ENCODE results near the gene ZNF141.
A peak's percentile ranks its signal among the peaks of the same experiment; 100 is the strongest.
"Not testable (repeated sequence)": the region's sequence is repeated elsewhere in the genome, so short reads cannot be mapped to it uniquely, and the experiment has no call there.

ZNF141 gene

GRCh38 chr4:337143-337931, at the start of gene ZNF141:
TSS of gene ZNF141 (plus strand) at chr4:337814. CDS start at chr4:337984, 170 bp downstream.
- DNase-seq, result peak; percentile 99

- DNase-seq, result no peak
Measured at GRCh38 chr4:288891-289290, 48.7 kb upstream of the ZNF141 start.

DNA sequence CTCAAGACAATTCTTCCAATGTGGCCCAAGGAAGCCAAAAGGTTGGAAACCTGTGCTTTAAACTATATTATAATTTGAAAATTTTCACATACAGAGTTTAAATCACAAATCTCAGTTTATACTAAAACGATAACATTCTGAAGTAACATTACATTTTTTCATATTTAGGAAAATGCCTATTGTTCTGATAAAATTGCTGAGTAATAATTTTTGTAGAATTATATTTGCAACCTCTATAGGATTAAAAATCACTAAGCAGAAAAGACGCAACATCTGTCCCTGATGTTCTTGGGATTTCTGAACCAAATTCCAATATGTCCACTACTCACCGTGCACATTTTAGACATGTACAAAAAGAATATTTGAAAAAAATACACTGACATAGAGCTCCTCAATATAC, 42.9 kb upstream of the ZNF141 start:
- DNase-seq, result no peak

- no peak for DNase-seq
Measured at GRCh38 chr4:302381-302780, 35.2 kb upstream of the ZNF141 start.

DNA sequence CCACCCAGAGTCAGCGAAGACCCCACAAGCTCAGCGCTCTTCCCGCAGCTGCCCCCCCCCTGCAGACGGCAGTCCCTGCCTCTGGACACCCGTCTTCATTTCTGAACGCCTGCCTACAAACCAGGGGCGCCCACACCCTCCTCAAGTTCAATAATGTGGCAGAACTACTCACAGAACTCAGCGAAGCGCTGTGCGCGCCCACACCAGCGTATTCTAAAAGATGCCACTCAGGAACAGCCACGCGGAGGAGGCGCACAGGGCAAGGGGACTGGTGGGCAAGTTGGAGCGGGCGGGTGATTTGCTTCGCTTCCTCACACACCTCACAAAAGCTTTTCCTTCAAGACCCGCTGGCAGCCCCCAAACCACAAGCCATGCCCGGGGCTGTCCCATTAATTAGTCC, 33.1 kb upstream of the ZNF141 start:
- not testable (repeated sequence) for DNase-seq

DNA sequence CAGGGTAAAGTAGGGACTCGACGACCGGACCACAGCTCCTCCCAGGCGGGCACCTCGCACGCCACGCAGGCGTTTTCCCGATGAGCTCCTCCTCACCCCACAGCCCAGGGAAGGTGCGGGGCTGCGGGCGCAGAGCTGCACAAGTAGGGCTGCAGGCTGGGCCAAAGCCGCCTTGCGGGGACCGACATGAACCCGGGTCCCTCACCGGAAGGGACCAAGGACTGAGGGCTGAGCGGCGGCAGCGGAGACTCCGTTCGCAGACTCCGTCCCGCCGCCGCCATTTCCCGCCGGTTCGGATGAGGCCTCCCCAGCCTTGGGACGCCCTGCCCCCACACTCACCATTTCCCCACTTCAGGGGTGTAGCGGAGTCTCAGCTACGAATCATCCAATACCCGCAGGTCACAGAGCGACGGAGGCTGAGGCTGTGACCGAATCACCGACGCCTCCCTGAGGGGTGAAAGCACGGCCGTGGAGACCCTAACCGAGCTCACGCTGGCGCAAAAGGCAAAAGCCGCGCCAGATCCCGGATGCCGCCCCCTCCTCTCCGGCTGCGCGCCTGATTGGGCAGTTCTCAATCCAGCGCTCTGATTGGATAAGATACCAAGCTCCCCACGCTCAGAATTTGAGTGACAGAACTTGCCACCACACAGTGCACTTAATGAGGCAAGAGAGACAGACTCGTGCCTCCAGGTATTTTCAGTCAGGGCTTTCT, 32.5 kb upstream of the ZNF141 start, which contains the start of gene ZNF732:
Gene ZNF732 (minus strand): TSS at position 506 of the 712 bp plus-strand sequence. CDS start 164 bp downstream, at position 342.
- DNase-seq, result peak; percentile 91

- no peak for DNase-seq
Measured at GRCh38 chr4:306551-306961, 31.1 kb upstream of the ZNF141 start.

- no peak for DNase-seq
Measured at GRCh38 chr4:309807-310206, 27.8 kb upstream of the ZNF141 start.

DNA sequence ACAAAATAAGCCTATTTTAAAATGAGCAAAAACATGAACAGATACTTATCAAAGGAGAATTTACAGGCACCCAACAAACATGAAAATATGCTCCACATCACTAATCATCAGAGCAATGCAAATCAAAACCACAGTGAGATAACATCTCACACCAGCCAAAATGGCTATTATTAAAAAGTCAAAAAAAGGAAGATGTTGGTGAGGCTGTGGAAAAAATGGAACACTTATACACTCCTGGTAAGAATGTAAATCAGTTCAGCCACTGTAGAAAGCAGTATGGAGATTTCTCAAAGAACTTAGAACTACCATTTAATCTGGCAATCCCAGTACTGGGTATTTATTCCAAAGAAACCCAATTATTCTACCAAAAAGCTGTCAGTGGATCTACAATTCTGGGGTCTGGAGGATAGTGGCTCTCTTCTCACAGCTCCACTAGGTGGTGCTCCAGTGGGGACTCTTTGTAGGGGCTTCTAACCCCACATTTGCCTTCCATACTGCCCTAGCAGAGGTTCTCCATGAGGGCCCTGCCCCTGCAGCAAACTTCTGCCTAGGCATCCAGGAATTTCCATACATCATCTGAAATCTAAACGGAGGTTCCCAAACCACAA, 23.2 kb upstream of the ZNF141 start:
- DNase-seq, result no peak

GRCh38 chr4:328729-329128, 8.9 kb upstream of the ZNF141 start:
- DNase-seq, result no peak

- DNase-seq, result no peak
Measured at GRCh38 chr4:335515-335914, 2.1 kb upstream of the ZNF141 start.

DNA sequence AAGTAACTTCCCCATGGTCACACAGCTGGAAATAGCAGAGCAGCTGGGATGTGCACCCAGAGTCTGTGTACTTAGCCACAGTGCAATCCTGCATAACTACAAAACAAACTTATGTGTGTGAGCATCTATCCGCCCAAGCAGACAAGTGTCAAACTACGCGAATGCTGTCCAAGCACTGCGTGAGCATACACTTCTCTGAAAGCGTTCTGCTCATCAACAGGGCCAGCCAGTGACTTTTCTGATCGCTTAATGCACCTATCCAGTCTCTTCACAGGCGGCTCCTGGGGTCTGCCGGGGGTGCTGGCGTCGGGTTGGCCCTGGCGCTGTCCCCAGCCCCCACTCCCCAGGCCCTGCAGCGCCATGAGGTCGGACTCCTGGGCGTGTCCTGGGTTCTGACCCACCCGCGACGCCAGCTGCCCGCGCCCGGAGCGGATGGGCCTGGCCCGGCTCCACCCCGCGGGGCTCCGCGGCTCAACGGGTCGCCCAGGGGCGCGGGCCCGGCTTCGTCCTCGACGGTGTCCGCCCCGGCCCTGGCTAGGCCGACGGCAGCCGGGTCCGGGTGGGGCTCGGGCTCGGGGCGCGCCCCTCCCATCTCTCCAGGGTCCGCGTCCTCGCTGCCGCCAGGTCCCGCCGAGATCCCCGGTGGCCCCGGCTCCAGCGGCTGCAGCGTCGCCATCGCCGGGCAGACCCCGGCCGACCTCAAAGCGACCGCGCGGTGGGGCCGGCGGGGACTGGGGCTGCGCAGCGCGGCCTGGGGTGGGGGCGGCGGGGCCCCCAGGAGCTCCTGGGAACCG, 1.3 kb upstream of the ZNF141 start:
- peak; percentile 62 for DNase-seq

- DNase-seq, result no peak
Measured at GRCh38 chr4:336893-337142, 796 bp upstream of the ZNF141 start.

DNA sequence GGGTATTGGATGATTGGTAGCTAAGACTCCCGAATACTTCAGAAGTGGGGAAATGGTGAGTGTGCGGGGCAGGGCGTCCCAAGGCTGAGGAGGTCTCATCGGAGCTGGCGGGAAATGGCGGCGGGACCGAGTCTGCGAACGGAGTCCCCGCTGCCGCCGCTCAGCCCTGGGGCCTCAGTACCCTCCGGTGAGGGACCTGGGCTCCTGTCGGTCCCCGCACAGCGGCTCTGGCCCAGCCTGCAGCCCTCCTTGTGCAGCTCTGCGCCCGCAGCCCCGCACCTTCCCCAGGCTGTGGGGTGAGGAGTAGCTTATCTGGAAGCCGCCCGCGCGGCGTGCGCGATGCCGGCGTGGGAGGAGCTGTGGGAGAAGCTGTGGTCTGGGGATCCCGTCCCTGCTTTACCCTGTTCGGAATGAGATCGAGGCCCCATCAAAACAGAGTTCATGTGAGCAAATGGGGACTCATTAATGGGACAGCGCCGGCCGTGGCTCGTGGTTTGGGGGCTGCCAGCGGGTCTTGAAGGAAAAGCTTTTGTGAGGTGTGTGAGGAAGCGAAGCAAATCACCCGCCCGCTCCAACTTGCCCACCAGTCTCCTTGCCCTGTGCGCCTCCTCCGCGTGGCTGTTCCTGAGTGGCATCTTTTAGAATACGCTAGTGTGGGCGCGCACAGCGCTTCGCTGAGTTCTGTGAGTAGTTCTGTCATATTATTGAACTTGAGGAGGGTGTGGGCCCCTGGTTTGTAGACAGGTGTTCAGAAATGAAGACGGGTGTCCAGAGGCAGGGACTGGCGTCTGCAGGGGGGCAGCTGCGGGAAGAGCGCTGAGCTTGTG, 531 bp downstream of the ZNF141 start:
- DNase-seq, result peak; percentile 81

DNA sequence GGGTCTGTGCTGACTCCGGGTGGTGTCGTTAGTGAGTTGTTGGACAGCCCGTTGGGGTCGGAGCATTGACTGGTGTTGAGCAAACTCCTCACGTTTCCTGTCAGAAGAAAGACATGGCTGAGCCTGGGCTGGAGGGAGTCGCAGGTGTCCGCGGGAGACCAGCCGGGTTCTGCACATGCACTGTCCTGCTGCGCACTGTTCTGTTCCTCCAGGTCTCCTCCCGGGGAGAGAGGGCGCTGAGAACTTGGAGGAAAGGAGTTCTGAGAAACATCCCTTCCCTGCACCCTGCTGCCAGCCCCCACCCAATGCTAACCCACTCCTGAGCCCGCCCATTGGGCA, 1.1 kb downstream of the ZNF141 start:
- DNase-seq, result no peak

DNA sequence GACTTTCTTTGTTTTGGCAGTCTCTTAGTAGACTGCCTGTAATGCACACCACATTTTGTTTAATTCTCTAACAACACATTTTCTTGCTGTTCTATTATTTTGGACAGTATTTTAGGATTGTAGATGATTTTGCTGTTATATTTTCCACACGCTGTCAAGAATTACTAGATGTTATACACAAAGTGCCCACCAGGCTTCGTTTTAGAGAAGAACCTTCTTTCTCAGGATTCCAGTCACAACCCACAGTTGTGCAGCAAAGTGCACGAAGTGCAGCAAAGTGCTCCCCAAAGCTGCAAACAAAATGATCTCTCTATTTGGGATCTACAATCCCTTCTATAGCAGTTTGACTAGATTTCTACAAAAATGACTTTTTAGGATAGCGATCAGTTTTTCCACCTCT, 2.4 kb downstream of the ZNF141 start:
- no peak for DNase-seq

DNA sequence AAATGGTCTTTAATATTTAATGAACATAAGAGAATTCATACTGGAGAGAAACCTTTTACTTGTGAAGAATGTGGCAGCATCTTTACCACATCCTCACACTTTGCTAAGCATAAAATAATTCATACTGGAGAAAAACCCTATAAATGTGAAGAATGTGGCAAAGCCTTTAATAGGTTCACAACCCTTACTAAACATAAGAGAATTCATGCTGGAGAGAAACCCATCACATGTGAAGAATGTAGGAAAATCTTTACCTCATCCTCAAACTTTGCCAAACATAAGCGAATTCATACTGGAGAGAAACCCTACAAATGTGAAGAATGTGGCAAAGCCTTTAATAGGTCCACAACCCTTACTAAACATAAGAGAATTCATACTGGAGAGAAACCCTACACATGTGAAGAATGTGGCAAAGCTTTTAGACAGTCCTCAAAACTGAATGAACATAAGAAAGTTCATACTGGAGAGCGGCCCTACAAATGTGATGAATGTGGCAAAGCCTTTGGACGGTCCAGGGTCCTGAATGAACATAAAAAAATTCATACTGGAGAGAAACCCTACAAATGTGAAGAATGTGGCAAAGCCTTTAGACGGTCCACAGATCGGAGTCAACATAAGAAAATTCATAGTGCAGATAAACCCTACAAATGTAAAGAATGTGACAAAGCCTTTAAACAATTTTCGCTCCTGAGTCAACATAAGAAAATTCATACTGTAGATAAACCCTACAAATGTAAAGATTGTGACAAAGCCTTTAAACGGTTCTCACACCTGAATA, 35.6 kb downstream of the ZNF141 start:
- no peak for DNase-seq

DNA sequence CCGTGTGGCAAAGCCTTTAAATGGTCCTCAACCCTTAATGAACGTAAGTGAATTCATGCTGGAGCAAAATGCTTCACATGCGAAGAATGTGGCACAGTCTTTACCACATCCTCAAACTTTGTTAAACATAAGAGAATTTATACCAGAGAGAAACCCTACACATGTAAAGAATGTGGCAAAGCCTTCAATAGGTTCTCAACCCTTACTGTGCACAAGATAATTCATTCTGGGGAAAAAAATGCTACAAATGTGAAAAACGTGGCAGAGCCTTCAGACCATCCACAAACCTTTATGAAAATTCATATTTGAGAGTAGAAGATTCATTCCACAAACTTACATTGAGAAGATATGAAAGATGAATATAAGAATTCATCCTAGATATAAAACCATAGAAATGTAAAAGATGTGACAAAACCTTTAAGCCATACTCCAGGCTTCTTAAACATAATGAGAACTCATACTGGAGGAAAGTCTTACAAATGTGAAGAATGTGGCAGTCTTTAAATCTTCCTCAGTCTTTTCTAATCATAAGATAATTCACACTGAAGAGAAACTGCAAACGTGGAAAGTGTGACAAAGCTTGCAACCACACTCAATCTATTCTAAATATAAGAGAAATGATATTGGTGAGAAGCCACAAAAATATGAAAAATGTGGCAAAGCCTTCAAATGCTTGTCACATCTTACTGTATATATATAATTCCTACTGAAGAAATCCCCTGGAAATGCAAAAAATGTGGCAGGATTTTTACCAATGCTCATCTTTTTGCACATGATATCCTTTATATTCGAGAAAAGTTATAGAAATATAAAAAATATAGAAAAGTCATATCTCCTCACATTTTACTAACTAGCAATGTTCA, 36.9 kb downstream of the ZNF141 start:
- no peak for DNase-seq

GRCh38 chr4:384311-385010, 46.8 kb downstream of the ZNF141 start:
- DNase-seq, result no peak

Data from eye (tissue), 1 donor.